MM.1S (cell line): ENCODE data around the gene ATG3.

Experiments used
- DNase-seq: peaks from one replicate; pipeline ENCODE4 v3.0.0-alpha.2; 2015
- H2AFZ ChIP-seq: fragments of 300-600 bp; sonication (generic); 2 replicates; pipeline ENCODE4 v1.6.0; 2016; ENCODE audit warnings: antibody characterized with exemption, low read length
- H3F3A ChIP-seq: fragments of 300-600 bp; sonication (generic); 2 replicates; pipeline ENCODE4 v1.6.1; 2016; ENCODE audit warnings: mild to moderate bottlenecking, antibody characterized with exemption, low read length, moderate library complexity, mixed read lengths; ENCODE audit not compliant: insufficient read depth
- H3K27ac ChIP-seq: fragments of 300-600 bp; sonication (generic); 2 replicates; pipeline ENCODE4 v1.5.1; 2016; ENCODE audit warnings: mild to moderate bottlenecking, low read length
- H3K27me3 ChIP-seq: fragments of 300-600 bp; sonication (generic); replicated peaks from 2 replicates; pipeline ENCODE4 v1.6.0; 2016; ENCODE audit warnings: low read length; ENCODE audit not compliant: insufficient read depth
- H3K36me3 ChIP-seq: fragments of 300-600 bp; sonication (generic); replicated peaks from 2 replicates; pipeline ENCODE4 v1.6.1; 2016; ENCODE audit warnings: mild to moderate bottlenecking, low read length, mixed read lengths; ENCODE audit not compliant: insufficient read depth
- H3K4me1 ChIP-seq: fragments of 300-600 bp; sonication (generic); 2 replicates; pipeline ENCODE4 v1.6.1; 2016; ENCODE audit warnings: low read length, mixed read lengths
- H3K4me2 ChIP-seq: fragments of 300-600 bp; sonication (generic); 2 replicates; pipeline ENCODE4 v1.6.0; 2016; ENCODE audit warnings: low read depth, low read length
- H3K4me3 ChIP-seq: fragments of 300-600 bp; sonication (generic); 2 replicates; pipeline ENCODE4 v1.5.1; 2016; ENCODE audit warnings: low read length, mixed read lengths
- H3K79me2 ChIP-seq: fragments of 300-600 bp; sonication (generic); 2 replicates; pipeline ENCODE4 v1.6.1; 2016; ENCODE audit warnings: mixed run types, low read length, mixed read lengths
- H3K9ac ChIP-seq: fragments of 300-600 bp; sonication (generic); 2 replicates; pipeline ENCODE4 v1.6.1; 2016; ENCODE audit warnings: low read length, mixed read lengths
- H3K9me2 ChIP-seq: fragments of 300-600 bp; sonication (generic); replicated peaks from 2 replicates; pipeline ENCODE4 v1.6.1; 2016; ENCODE audit warnings: mild to moderate bottlenecking, low read length, mixed read lengths; ENCODE audit not compliant: insufficient read depth
- H3K9me3 ChIP-seq: fragments of 300-600 bp; sonication (generic); replicated peaks from 2 replicates; pipeline ENCODE4 v1.6.1; 2016; ENCODE audit warnings: mild to moderate bottlenecking, low read length, mixed read lengths; ENCODE audit not compliant: insufficient read depth
- H4K20me1 ChIP-seq: fragments of 300-600 bp; sonication (generic); 2 replicates; pipeline ENCODE4 v1.6.1; 2016; ENCODE audit warnings: mild to moderate bottlenecking, low read length, moderate library complexity, mixed read lengths; ENCODE audit not compliant: insufficient read depth
- CTCF ChIP-seq: fragments of 300-600 bp; sonication (generic); IDR thresholded peaks from 2 replicates; pipeline ENCODE4 v1.5.1; 2016; ENCODE audit warnings: antibody characterized with exemption, low read length, mixed read lengths
- EZH2 ChIP-seq: fragments of 300-600 bp; sonication (generic); optimal IDR thresholded peaks from 2 replicates; pipeline ENCODE3; 2017; ENCODE audit warnings: low read depth, mild to moderate bottlenecking, antibody characterized with exemption, low read length, mixed read lengths
- EZH2phosphoT487 ChIP-seq: fragments of 300-600 bp; sonication (generic); IDR thresholded peaks from 2 replicates; pipeline ENCODE4 v1.6.1; 2018; ENCODE audit warnings: antibody characterized with exemption, low read length

ATG3 gene

GRCh38 chr3:112606098-112606497 is 44.3 kb upstream of the ATG3 start:
- H3K4me3 ChIP-seq: no peak overlapping the region
- no peak for DNase-seq
- no peak for TF ChIP-seq CTCF
- TF ChIP-seq EZH2: no peak
- TF ChIP-seq EZH2phosphoT487: no peak
- no peaks in the 10 kb centered on the region for H3K79me2 ChIP-seq
- no peak overlapping the region for H3K9ac ChIP-seq
- H3K4me2 ChIP-seq: no peak overlapping the region
- H2AFZ ChIP-seq: no peak overlapping the region
- H4K20me1 ChIP-seq: no peaks in the 10 kb centered on the region
- peaks cover 7% of the 10 kb centered on the region for H3K4me1 ChIP-seq
- no peaks in the 10 kb centered on the region for H3K36me3 ChIP-seq
- no peaks in the 10 kb centered on the region for H3K9me2 ChIP-seq
- no peak overlapping the region for H3K27ac ChIP-seq
- peaks cover 25% of the 10 kb centered on the region for H3K27me3 ChIP-seq
- H3F3A ChIP-seq: no peaks in the 10 kb centered on the region; the same call in 1 of the 2 replicates
- no peaks in the 10 kb centered on the region for H3K9me3 ChIP-seq

GRCh38 chr3:112605285-112605684 is 43.5 kb upstream of the ATG3 start:
- Histone ChIP-seq H3K4me1 (peaks cover 7% of the 10 kb centered on the region), H3K9me3 (no peaks in the 10 kb centered on the region), H3K9me2 (no peaks in the 10 kb centered on the region), H3K27me3 (peaks cover 25% of the 10 kb centered on the region), H3K4me3 (no peak overlapping the region), H3F3A (no peaks in the 10 kb centered on the region; the same call in 1 of the 2 replicates), H3K4me2 (no peak overlapping the region), H4K20me1 (no peaks in the 10 kb centered on the region), H2AFZ (no peak overlapping the region), H3K9ac (no peak overlapping the region), H3K79me2 (no peaks in the 10 kb centered on the region), H3K36me3 (no peaks in the 10 kb centered on the region), H3K27ac (no peak overlapping the region)
- TF ChIP-seq CTCF: no peak
- TF ChIP-seq EZH2: no peak
- no peak for TF ChIP-seq EZH2phosphoT487
- no peak for DNase-seq

GRCh38 chr3:112604536-112604935 is 42.8 kb upstream of the ATG3 start:
- TF ChIP-seq EZH2 (no peak), CTCF (no peak), EZH2phosphoT487 (no peak)
- Histone ChIP-seq H3K36me3 (no peaks in the 10 kb centered on the region), H3K79me2 (no peaks in the 10 kb centered on the region), H3K9me3 (no peaks in the 10 kb centered on the region), H4K20me1 (no peaks in the 10 kb centered on the region), H3F3A (no peaks in the 10 kb centered on the region; the same call in 1 of the 2 replicates), H3K27me3 (peaks cover 25% of the 10 kb centered on the region), H3K4me3 (no peak overlapping the region), H2AFZ (no peak overlapping the region), H3K9ac (no peak overlapping the region), H3K9me2 (no peaks in the 10 kb centered on the region), H3K4me2 (peak overlapping the region; percentile 27), H3K27ac (no peak overlapping the region), H3K4me1 (peaks cover 7% of the 10 kb centered on the region)
- peak; percentile 62 for DNase-seq
